Activated T-helper 1 cell treated with Interleukin-2 at 50 U/mL for 16 hours (primary cell): ENCODE measurements around the gene BRSK1.

Experiments used
- DNase-seq: peaks from one replicate; pipeline ENCODE4 v3.0.0-alpha.2; 2020; ENCODE audit warnings: low read depth

Gene BRSK1

GRCh38 chr19:55283548-55284377 lies at the start of gene BRSK1:
Gene BRSK1 (plus strand): TSS chr19:55283997. CDS start chr19:55284443, 446 bp downstream.
- peak; percentile 10 for DNase-seq

DNA sequence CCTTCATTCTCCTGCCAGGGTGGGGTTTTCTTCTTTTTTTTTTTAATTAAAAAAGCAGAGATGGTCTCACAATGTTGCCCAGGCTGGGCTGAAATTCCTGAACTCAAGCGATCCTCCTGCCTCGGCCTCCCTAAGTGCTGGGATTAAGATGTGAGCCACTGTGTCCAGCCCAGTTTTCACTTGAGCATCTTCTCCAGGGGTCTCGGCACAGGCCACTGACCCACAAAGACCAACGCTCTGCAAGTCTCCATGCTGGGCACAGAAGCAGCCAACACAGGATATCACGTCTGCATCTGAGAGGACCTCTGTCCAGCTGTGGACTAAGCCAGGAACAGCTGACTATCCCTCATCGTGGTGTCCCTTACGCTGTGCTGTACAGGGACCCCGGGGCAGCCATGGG lies 45.8 kb upstream of the BRSK1 start:
- no peak for DNase-seq

DNA sequence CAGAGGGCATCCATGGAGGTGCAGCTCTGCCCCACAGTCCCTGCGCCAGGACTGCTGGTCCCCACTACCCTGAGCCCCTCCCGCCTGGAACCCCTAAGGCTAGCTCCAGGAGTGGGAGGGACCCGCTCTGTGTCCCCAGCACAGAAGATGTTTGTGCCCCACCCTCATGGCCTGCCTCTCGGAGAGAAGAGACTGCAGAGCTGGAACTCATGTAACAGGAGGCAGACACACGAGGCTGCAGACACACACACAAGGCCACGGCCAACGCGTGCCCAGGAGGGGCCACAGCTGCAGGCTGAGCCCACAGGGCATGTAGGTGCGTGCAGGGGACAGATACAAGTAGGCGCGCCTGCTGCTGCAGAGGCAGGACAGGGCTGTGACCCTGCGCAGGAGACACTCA lies 44.8 kb upstream of the BRSK1 start:
- DNase-seq: no peak

GRCh38 chr19:55240713-55241020 lies 43.1 kb upstream of the BRSK1 start:
- DNase-seq: no peak

- DNase-seq: no peak
Measured at GRCh38 chr19:55241143-55241934, 42.5 kb upstream of the BRSK1 start.

- no peak for DNase-seq
Measured at GRCh38 chr19:55241935-55242464, 41.8 kb upstream of the BRSK1 start.

DNA sequence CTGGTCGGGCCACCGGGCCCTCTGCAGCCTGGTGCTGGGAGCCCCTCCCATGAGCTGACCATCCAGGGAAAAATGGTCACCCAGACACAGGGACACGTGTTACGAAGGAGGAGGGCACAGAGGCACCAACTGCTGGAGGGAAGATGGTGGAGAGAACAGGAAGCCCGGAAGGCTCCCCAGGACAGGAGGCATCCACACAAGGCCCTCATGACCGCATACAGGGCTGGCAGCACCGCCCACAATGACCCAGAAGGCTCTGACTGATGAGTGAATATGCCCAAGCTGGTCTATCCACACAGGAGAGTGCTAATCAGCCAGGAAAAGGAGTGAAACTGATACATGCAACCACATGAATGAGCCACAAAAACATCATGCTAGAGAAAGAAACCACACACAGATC lies 41.3 kb upstream of the BRSK1 start:
- no peak for DNase-seq

DNA sequence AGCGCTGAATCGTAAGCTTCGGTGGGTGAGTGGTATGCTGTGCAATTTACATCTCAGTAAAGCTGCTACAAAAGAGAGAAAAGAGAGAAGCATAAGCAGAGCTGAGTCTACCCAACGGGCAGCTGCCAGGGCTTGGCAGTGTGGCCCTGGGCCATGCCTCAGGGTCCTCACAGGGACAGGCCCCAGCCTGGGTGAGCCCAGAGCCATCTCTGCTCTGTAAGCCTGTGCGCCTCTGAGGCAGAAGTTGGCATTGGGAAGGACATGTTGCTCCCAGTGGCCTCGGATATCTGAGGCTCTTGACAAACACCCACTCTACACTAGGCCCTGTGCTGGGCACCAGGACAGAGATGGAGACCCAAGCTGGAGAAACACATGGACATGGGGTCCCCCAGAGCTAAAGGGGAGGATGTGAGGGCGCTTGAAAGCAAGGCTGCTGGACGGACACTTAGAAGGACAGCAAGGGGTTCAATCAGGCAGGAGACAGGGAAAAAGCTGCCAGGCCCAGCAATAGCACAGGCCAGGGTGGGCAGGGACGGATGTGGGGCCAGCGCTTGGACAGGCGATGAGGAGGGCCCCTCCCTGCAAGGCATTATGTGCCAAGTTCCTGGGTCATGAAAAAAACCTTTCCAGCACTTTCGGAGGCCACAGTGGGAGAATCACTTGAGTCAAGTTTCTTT lies 39.7 kb upstream of the BRSK1 start:
- DNase-seq: no peak

DNA sequence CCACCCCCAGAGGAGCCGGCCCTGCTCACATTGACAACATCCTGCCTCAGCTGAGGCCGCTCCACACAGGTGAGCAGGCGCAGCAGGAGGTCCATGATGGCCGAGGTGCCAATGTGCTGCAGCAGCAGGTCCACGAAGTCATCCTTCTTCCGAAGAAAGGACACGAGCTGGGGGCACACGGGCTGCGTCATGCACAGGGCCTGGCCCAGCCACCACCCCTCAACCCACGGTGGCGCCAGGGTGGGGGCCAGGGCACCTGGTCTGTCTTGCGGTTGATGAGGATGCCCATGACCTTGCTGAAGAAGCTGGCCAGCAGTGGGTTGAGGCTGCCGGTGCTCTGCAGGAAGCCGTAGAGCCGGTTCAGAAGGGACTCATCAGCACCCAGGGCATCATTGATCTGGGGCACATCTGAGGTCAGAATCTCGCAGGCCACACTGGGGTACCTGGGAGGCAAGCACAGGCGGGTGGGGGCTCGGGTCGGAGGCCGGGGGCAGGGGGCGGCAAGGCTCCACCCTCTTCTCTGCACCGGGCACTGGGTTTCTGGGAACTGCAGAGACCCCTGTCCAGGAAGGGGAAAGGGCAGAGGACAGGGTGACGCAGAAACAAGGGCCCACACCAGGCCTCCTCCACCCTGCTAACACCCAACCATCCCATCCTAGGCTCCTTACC lies 38.4 kb upstream of the BRSK1 start:
- DNase-seq: no peak

DNA sequence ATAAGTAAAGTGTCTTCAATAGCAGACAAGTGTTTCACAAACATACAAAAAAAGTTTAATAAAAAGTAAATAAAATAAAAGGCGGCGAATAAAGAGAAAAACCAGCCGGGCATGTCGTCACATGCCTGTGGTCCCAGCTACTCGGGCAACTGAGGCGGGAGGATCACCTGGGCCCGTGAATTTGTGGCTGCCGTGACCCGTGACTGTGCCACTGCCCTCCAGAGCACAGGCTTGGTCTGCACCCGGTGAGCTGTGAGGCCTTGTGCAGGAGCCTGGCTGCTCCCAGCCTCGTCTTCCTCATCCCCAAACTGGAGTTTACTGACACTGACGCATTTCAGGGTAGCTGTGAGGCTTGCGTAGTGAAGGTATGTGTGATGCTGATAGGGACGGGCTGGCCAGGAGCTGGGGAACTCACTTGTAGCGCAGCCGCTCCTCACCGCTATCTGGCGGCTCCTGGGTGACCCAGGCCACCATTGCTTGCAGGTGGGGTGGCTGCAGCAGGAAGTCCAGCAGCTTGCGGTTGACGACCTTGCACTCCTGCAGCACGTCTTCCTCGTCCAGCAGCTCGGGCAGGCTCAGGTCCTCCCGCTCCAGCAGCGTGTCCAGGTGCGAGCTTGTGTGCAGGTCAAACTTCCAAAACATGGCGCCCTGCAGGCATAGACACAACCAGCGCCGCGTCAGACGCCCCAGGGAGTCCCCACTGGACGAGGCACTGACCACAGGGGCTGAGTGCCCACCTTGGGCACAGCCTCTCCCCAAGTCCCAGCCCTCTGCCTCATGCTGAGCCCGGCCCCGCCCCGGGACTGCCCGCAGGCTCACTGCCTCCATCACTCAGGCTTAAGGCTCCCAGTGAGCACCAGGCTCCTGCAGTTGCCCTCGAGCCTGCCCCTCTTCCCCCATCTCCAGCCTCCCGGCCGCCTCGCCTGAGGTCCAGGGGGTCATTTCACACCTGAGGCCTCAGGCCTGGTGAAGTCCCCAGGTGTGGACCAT lies 37.0 kb upstream of the BRSK1 start:
- no peak for DNase-seq

DNA sequence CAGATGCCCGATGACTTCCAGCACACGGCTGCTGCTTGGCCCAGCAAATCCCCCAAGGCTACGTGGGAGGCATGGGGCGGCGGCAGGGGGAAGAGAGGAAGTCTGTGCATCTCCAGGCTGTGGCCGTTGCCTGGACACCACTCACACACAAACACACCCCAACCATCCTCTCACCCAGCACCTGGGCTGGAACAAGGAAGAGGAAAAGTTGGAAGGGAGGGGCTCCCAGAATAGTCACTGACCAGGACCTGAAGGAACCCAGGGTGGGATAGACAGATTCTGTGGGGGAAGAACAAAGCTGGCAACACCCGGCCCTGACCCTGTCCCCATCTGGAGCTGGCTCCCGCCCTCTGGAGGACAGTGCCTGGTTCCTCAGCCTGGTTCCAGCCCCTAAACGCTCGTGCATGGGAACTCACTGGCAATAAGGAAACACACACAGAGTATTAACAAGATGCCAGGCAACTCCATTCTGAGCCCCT lies 36.1 kb upstream of the BRSK1 start:
- no peak for DNase-seq

GRCh38 chr19:55248166-55248675 lies 35.6 kb upstream of the BRSK1 start:
- no peak for DNase-seq

- no peak for DNase-seq
Measured at GRCh38 chr19:55248704-55249103, 35.1 kb upstream of the BRSK1 start.

- DNase-seq: no peak
Measured at GRCh38 chr19:55249841-55250240, 34.0 kb upstream of the BRSK1 start.

- no peak for DNase-seq
Measured at GRCh38 chr19:55250262-55251036, 33.3 kb upstream of the BRSK1 start.

DNA sequence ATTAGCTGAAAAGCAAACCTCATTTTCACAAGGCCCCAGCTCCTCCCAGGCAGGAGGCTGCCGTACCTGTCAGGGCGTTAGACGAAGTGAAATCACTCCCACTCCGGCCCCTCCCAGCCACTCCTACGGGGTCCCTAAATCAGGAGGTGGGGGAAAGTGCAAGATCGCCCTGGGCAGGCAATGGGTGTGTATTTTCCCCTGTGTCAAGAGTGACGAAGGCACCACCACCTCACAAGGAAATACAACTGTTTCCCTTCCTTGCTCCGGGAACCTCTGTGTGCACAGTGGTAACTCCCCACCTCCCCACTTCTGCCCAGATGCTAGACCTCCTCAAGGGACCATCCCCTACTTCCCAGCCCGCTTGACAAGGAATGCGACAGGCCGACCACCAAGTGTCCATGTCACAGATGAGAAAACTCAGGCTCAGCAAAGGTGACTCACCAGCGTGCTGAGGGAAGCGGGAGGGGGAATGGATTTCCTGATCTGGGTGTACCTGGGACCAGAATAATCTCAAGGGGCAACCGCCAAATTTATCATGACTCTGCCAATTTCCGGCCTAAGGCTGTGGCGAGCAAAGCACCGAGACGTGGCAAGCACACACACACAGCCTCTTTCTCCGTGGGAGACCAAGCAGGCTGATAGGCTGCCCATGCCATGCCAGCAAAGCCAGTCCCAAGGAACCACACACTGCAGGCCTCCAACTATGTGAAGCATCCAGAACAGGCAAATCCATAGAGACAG lies 32.3 kb upstream of the BRSK1 start:
- DNase-seq: no peak

DNA sequence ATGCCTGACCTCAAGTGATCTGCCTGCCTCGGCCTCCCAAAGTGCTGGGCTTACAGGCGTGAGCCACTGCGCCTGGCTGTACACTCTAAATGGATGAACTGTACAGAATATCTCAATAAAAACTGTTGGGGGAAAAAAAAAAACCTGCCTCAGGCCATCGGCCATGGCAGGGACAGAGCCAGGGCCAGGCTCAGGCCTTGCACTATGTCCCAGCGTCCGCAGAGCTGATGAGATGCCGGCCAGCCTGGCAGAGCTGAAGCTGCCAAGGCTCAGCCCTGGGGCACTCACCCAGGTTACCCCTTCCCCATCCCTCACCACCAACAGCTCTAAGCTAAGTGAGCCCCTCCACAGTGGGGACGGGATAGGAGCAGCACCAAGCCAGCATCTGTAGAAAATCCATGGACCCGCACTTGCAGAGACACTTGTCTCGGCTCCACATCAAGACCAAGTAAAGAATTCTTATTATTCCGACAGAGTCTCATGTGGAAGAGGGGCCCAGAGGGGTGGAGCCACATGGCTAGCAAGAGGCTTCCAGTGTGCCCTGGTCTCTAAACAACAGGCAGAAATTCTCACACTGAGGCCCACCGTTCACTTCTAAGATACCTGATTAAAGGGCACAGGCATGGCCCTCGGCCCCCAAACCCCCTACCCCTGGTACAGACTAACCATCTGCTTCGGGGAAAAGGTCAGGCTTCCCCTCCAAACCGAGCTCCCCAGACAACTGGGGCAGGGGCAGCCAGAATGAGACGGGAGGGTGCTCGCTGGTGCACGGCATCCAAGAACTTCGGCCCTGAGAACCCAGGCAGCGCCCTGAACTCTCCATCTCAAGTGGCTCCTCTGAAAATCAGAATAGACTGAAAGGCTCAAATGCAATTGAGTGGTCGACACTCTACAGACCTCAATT lies 30.8 kb upstream of the BRSK1 start:
- DNase-seq: no peak
